ENCODE data around the gene ARHGAP26. TPM values are rescaled to one million over a fixed set of nuclear protein-coding genes. Genes with fewer than 3 reads are reported as not detected.

Gene ARHGAP26
- total RNA-seq, 4 donors from 2014 or later, result 11.1 to 36.1 (median 21.8) TPM

DNA sequence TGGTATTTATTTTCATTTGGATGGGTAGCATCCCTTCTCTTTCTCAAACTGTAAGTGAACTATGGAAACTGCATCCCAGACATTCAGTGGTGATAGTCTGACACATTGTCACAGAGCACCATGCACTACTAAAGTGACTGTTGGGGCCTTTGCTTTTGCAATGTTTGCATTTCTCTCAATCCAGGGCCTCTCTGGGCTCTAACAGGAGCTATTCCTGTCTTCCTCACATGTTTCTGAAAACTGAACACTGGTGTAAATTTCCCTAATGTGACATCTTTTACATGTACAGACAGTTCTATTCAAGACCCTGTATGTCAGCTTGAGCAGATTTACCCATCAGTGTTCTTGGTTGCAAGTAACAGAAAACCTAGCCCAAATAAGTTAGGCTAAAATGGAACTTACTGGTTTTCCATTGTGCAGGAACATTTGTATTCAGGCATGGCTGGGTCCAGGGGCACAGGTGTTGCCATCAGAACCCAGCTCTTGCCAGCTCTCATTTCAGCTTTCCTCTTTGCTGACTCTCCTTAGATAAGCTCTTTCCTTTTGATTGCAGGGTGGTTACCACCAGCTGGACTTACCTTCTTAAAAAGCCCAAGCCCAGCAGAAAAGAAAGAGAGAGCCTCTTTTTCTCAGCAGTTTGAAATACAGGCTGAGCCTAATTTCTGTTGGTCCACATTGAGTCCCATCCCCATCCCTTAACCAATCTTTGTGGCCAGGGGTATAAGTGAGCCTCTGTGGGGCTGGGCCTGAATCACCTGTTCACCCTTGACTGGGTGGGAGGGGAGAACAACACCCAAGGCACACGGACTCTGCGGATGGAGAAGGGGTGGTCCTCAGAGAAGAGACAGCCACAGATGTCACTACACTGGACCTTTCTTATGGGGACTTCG is 399.0 kb downstream of the ARHGAP26 start:
- Histone ChIP-seq H3K4me1 (no peaks in the 10 kb centered on the region), H3K36me3 (no peaks in the 10 kb centered on the region), H3K27ac (no peak overlapping the region), H3K27me3 (no peaks in the 10 kb centered on the region), H3K4me3 (no peak overlapping the region), H3K9me3 (no peaks in the 10 kb centered on the region)
- no peak for TF ChIP-seq POLR2A (IDR thresholded peaks at IDR 0.05)
- TF ChIP-seq, protein P1, sequence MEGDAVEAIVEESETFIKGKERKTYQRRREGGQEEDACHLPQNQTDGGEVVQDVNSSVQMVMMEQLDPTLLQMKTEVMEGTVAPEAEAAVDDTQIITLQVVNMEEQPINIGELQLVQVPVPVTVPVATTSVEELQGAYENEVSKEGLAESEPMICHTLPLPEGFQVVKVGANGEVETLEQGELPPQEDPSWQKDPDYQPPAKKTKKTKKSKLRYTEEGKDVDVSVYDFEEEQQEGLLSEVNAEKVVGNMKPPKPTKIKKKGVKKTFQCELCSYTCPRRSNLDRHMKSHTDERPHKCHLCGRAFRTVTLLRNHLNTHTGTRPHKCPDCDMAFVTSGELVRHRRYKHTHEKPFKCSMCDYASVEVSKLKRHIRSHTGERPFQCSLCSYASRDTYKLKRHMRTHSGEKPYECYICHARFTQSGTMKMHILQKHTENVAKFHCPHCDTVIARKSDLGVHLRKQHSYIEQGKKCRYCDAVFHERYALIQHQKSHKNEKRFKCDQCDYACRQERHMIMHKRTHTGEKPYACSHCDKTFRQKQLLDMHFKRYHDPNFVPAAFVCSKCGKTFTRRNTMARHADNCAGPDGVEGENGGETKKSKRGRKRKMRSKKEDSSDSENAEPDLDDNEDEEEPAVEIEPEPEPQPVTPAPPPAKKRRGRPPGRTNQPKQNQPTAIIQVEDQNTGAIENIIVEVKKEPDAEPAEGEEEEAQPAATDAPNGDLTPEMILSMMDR (IDR thresholded peaks at IDR 0.05), result no peak
- no peak for TF ChIP-seq EP300 (IDR thresholded peaks at IDR 0.05)
- no peak for TF ChIP-seq POLR2AphosphoS5 (IDR thresholded peaks at IDR 0.05)
- WGBS, result 98% methylated on average over 3 of the region's 3 CpGs
- no peak for DNase-seq (ENCODE audit: low spot score in 2 of 2)

GRCh38 chr5:143170104-143170503 is 399.9 kb downstream of the ARHGAP26 start:
- TF ChIP-seq EP300 (IDR thresholded peaks at IDR 0.05) (no peak), POLR2A (IDR thresholded peaks at IDR 0.05) (no peak), POLR2AphosphoS5 (IDR thresholded peaks at IDR 0.05) (no peak)
- TF ChIP-seq, protein P1 (IDR thresholded peaks at IDR 0.05), result no peak
- 82% methylated on average over 3 of the region's 3 CpGs for WGBS
- H3K4me1 ChIP-seq, result no peaks in the 10 kb centered on the region
- no peak overlapping the region for H3K27ac ChIP-seq
- H3K27me3 ChIP-seq, result no peaks in the 10 kb centered on the region
- H3K9me3 ChIP-seq, result no peaks in the 10 kb centered on the region
- DNase-seq (ENCODE audit: low spot score in 2 of 2), result no peak
- no peaks in the 10 kb centered on the region for H3K36me3 ChIP-seq
- no peak overlapping the region for H3K4me3 ChIP-seq

GRCh38 chr5:143170977-143171376 is 400.8 kb downstream of the ARHGAP26 start:
- no peak overlapping the region for H3K27ac ChIP-seq
- H3K4me1 ChIP-seq, result no peaks in the 10 kb centered on the region
- no peaks in the 10 kb centered on the region for H3K36me3 ChIP-seq
- DNase-seq (ENCODE audit: low spot score in 2 of 2), result no peak
- H3K9me3 ChIP-seq, result no peaks in the 10 kb centered on the region
- WGBS, result 87% methylated on average over 2 of the region's 2 CpGs
- H3K27me3 ChIP-seq, result no peaks in the 10 kb centered on the region
- TF ChIP-seq, protein P1 (IDR thresholded peaks at IDR 0.05), result no peak
- TF ChIP-seq EP300 (IDR thresholded peaks at IDR 0.05), result no peak
- TF ChIP-seq POLR2AphosphoS5 (IDR thresholded peaks at IDR 0.05), result no peak
- TF ChIP-seq POLR2A (IDR thresholded peaks at IDR 0.05), result no peak
- H3K4me3 ChIP-seq, result no peak overlapping the region

GRCh38 chr5:143172739-143173138 is 402.6 kb downstream of the ARHGAP26 start:
- Histone ChIP-seq H3K27ac (no peak overlapping the region), H3K9me3 (no peaks in the 10 kb centered on the region), H3K27me3 (no peaks in the 10 kb centered on the region), H3K36me3 (no peaks in the 10 kb centered on the region), H3K4me1 (peaks cover 5% of the 10 kb centered on the region), H3K4me3 (no peak overlapping the region)
- no peak for DNase-seq (ENCODE audit: low spot score in 2 of 2)
- TF ChIP-seq POLR2AphosphoS5 (IDR thresholded peaks at IDR 0.05) (no peak), EP300 (IDR thresholded peaks at IDR 0.05) (no peak), POLR2A (IDR thresholded peaks at IDR 0.05) (no peak)
- TF ChIP-seq, protein P1 (IDR thresholded peaks at IDR 0.05), result no peak
- 86% methylated on average over 5 of the region's 5 CpGs for WGBS

- no peaks in the 10 kb centered on the region for H3K27me3 ChIP-seq
- no peak for DNase-seq (ENCODE audit: low spot score in 2 of 2)
- WGBS, result 93% methylated on average over 12 of the region's 12 CpGs
- no peak for TF ChIP-seq POLR2A (IDR thresholded peaks at IDR 0.05)
- TF ChIP-seq POLR2AphosphoS5 (IDR thresholded peaks at IDR 0.05), result no peak
- TF ChIP-seq, protein P1 (IDR thresholded peaks at IDR 0.05), result no peak
- TF ChIP-seq EP300 (IDR thresholded peaks at IDR 0.05), result no peak
- H3K4me3 ChIP-seq, result no peak overlapping the region
- no peaks in the 10 kb centered on the region for H3K9me3 ChIP-seq
- no peak overlapping the region for H3K27ac ChIP-seq
- peaks cover 5% of the 10 kb centered on the region for H3K4me1 ChIP-seq
- no peaks in the 10 kb centered on the region for H3K36me3 ChIP-seq
Measured at GRCh38 chr5:143173139-143173889, 403.1 kb downstream of the ARHGAP26 start.
